ENCODE data around the gene NECAB2.

NECAB2 gene

GRCh38 chr16:84014570-84015327, 46.7 kb downstream of the NECAB2 start:
- Histone ChIP-seq H3K4me3 (replicated peaks; ENCODE audit: insufficient read depth, low read length) (no peak overlapping the region), H3K27me3 (ENCODE audit: insufficient read depth, poor library complexity, severe bottlenecking) (no peaks in the 10 kb centered on the region), H3K27ac (replicated peaks) (no peak overlapping the region)
- no peak for DNase-seq (ENCODE audit: low read depth in 1 of 2, low spot score in 1 of 2)
- TF ChIP-seq SPI1 (IDR thresholded peaks at IDR 0.05; ENCODE audit: borderline replicate concordance, low read depth) (no peak), CTCF (IDR thresholded peaks at IDR 0.05; ENCODE audit: insufficient read depth, low read length) (no peak), POLR2AphosphoS5 (IDR thresholded peaks at IDR 0.05; ENCODE audit: low read depth) (no peak), REST (IDR thresholded peaks at IDR 0.05; ENCODE audit: insufficient replicate concordance, low read depth) (no peak)

- Histone ChIP-seq H3K4me3 (replicated peaks; ENCODE audit: insufficient read depth, low read length) (no peak overlapping the region), H3K27me3 (ENCODE audit: insufficient read depth, poor library complexity, severe bottlenecking) (no peaks in the 10 kb centered on the region), H3K27ac (replicated peaks) (no peak overlapping the region)
- TF ChIP-seq SPI1 (IDR thresholded peaks at IDR 0.05; ENCODE audit: borderline replicate concordance, low read depth) (no peak), POLR2AphosphoS5 (IDR thresholded peaks at IDR 0.05; ENCODE audit: low read depth) (no peak), GABPA (IDR thresholded peaks at IDR 0.05; ENCODE audit: low read depth) (no peak), REST (IDR thresholded peaks at IDR 0.05; ENCODE audit: insufficient replicate concordance, low read depth) (no peak), CTCF (IDR thresholded peaks at IDR 0.05; ENCODE audit: insufficient read depth, low read length) (no peak)
- DNase-seq (ENCODE audit: low read depth in 1 of 2, low spot score in 1 of 2), result no peak
These were observed 47.4 kb downstream of the NECAB2 start for GRCh38 chr16:84015399-84015798.

- no peak overlapping the region for H3K4me3 ChIP-seq (replicated peaks; ENCODE audit: insufficient read depth, low read length)
- H3K27ac ChIP-seq (replicated peaks), result no peak overlapping the region
- H3K27me3 ChIP-seq (ENCODE audit: insufficient read depth, poor library complexity, severe bottlenecking), result no peaks in the 10 kb centered on the region
- no peak for DNase-seq (ENCODE audit: low read depth in 1 of 2, low spot score in 1 of 2)
- TF ChIP-seq POLR2AphosphoS5 (IDR thresholded peaks at IDR 0.05; ENCODE audit: low read depth) (no peak), GABPA (IDR thresholded peaks at IDR 0.05; ENCODE audit: low read depth) (no peak), REST (IDR thresholded peaks at IDR 0.05; ENCODE audit: insufficient replicate concordance, low read depth) (no peak), CTCF (IDR thresholded peaks at IDR 0.05; ENCODE audit: insufficient read depth, low read length) (no peak), SPI1 (IDR thresholded peaks at IDR 0.05; ENCODE audit: borderline replicate concordance, low read depth) (no peak)
These were observed 48.4 kb downstream of the NECAB2 start for GRCh38 chr16:84016477-84016876.
